Limb (tissue), 2 donors: ENCODE measurements around the gene HOXB6.
A peak's percentile ranks its signal among the peaks of the same experiment; 100 is the strongest.

Experiments
- DNase-seq, 2 donors: peaks; one replicate each; pipeline ENCODE4 v3.0.0-alpha.2; 2016; ENCODE audit errors: extremely low spot score in 2 of 2

The HOXB6 gene

DNA sequence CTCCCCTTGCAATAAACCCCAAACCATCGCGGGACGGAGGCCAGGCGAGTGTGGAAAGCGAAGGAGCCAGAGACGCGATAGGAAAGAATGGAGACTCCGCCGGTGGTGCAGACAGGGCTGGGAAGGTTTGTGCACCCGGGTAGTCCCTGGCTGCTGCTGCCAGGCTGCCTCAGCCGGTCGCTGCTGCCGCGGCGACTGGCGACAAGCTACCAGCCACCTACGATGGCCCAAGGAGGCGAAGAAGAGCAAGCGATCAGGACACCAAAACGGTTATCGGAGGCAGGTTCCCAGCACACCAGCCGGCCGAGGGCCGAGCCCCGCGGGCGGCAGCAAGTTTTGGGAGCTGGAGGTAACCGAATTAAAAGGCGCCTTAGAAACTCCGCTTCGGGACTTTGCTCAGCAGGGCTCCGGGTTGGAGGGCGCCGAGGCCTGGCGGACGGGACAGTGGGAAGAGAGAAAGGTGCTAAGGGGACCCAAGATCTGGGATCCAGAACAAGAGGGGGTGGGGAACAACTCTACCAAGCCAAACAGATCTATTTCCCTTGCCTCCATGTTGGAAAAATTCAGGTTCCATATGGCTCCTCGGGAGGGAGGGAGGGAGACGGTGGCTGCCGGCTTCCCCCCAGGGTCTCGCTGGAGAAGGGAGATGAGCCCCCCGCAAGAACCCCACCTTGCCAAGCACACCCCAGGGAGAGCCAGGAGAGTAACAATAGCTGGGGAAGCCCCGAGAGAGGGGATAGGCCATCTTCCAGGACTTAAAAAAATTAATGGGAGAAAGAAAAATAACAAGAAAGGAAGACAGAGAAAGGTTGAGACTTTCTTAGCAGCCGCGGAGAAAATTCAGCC lies 50.2 kb downstream of the HOXB6 start:
- peak in 1 of 2 donors; percentile 69 for DNase-seq

DNA sequence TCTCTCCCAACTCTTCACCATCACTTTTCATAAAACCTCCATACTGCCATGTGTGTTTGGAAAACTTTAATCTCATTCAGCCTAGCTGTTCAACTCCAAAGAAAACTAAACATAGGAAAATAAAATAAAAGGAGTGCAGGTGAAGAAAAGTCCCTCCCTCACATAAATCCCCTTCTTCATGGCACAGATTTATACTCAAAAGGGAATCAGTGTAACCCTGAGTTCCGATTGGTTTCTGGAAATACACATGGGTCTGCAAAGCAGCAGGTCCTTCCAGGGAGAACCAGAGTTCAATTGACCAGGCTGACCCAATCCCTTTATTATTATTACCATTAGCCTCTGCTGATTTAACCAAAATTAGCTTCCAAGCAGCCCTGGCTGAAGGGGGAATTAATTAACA lies 51.0 kb downstream of the HOXB6 start:
- DNase-seq, result no peak

DNA sequence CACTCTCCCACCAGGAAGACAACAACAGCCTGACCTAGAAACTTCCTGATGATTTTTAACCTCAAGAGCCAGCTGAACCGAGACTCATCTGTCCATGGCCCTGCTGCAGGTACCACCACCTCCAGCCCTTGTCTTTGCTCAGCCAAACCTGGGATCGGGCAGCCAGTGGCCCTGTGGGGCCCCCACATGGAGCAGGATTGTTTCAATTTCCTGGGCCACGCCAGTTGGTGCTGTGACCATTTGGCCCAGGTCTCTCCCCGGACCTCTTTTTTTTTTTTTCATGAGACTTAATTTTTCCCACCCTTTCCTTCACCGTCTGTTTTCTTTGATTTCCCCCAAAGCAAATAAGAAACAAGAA lies 51.6 kb downstream of the HOXB6 start:
- no peak for DNase-seq

DNA sequence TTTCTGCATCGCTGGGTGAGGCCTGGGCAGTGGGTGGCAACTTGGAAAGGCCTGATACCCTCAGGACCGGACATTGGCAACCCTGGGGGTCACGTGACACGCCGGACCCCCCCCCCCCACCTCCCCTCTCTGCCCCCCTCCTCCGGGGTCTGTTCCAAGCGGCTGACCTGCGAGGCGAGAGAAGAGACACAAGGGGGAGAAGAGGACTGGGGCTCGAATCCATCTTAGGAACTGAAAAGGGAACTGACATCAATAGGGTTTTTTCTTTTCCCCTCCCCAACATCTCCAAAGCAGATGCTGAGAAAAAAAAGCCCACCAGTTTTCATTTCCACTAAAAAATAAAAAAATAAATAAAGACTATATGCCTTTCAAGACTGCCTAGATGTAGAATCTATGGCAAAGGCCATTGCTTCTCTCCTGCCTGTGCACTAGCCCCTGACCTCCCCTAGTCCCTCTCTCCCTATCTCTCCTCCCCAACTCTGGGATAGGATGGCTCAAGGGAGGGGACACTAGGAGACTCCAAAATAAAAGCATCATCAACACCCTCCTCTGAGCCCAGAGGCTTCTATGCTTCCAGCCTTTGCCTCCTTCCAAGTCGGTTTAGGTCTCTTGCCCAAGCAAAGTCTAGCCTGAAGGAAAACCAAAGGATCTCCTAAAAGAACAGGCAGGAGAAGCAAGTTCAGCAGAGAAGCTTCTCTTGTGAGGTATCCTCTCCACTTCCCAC lies 52.2 kb downstream of the HOXB6 start:
- peak in 1 of 2 donors; percentile 76 for DNase-seq

DNA sequence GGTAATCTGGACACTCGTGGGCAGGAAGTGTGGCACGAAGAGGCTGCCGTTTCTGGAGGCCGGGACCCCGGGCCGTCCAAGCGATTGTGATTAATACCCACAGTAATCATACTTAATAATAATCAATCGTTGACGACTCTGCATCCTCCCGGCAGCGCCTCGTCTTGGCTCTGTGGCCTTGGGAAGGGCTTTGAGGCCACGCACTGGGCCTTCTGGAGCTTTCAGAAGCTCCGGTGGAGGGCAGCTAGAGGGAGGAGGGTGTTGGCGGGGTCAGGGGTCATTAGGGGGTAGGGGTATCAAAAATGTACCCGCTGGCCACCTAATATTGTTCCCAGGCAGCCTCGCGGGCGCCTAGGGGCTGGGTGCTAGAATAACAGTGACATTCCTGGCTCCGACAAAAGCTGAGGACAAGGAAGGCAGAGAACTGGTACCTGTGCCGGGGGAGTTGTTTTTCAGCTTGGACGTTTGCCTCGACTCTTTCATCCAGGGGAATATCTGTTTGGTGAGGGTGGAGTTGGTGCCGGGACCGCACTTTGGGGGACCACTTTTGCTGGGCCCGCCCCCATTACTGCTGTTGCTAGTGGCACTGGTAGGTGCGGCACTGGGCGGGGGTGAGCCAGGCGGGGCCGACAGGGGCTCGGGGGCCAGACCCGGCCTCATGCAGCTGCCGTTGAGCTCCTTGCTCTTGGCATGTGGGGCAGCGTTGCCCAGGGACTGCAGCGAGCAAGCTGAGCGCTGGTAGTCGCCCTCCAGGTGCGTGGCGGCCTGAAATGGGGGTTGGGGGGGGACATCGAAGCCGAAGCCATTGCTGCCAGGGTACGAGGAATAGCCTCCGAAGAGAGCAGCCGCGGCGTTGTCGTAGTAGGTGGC lies 53.0 kb downstream of the HOXB6 start:
- no peak for DNase-seq

DNA sequence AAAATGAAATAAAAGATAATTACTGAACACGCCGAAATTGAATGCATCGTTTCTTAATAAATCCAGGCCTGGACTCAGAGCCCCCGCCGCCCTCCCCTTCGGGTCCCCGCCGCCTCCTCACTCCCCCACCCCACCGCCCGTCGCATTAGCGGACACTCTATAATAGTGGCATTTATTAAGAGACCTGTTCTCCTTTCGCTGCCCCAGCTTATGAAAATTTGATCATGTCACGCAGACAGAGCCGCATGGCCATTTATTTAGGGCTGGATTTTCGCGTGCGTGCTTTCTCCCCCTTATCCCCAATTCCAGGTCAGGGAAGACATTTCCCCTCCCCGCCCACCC lies 53.6 kb downstream of the HOXB6 start:
- DNase-seq, result no peak

DNA sequence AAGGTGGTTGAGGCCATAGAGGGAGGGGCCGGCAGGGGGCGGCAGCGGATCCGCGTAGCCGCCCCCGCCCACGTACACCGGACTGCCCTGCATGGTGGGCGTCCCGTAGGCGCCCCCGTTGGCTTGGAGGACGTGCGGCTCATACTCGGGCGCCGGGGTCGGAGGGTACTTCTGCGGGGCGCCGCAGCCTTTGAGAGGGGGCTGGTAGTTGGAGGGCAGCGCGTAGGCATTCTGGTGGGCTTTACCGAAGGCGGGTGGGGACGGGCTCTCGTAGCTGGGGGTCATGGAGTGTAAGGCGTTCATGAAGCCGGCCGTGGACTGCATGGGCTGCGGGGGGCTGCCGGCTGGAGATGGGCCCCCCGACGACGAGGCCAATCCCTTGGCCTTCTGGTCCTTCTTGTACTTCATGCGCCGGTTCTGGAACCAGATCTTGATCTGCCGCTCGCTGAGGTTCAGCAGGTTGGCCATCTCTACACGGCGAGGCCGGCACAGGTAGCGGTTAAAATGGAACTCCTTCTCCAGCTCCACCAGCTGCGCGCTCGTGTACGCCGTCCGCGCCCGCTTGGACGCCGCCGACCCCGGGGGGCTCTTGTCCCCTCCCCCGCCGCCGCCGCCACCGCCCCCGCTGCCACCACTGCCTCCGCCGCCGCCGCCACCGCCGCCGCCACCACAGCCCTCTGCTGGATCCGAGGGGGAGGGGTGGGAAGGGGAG lies 54.1 kb downstream of the HOXB6 start:
- peak in 1 of 2 donors; percentile 72 for DNase-seq

DNA sequence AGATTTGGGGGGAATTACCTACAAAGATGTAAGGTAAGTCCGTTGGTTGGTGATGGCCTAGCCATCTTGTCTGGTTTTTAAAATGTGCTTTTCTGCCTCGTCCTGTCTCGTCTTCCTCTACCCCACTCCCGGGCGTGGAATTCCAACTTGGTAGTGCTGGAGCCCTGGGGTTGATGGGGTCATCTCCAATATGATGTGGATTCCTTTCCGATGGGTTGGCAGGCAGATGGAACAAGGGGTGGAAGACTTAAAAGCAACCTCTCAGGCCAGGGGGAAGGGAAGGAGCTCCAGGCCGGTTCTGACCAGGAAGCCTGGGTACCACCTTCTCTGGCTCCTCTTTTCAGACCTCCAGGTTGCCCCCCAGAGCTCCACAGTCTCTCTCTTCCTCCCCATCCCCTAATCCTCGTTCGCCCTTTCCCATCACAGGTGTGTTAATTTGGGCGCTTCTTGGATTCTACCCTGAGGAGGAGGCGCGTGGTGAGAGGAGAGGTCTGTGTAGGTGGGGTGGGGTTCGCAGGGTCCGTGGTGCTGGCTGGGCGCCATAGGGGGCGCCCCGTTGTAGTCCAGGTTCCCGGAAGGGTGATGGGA lies 54.8 kb downstream of the HOXB6 start:
- DNase-seq, result no peak

DNA sequence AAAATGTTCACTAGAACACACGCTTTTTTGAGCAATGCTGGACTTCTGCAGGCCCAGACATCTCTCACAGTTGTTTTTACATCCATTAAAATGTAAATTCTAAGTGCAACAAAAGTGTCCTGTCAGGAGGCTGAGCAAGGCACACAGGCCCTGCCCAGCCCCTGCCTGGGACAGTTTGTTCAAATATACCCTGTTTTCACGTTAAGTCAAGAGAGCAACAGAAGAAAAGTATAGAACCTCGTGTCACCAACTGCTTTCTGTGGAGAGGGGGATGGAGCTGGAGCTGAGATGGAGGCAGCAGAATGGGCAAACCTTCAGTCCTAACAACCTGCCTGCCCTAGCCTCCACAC lies 55.5 kb downstream of the HOXB6 start:
- DNase-seq, result peak in 1 of 2 donors; percentile 37

DNA sequence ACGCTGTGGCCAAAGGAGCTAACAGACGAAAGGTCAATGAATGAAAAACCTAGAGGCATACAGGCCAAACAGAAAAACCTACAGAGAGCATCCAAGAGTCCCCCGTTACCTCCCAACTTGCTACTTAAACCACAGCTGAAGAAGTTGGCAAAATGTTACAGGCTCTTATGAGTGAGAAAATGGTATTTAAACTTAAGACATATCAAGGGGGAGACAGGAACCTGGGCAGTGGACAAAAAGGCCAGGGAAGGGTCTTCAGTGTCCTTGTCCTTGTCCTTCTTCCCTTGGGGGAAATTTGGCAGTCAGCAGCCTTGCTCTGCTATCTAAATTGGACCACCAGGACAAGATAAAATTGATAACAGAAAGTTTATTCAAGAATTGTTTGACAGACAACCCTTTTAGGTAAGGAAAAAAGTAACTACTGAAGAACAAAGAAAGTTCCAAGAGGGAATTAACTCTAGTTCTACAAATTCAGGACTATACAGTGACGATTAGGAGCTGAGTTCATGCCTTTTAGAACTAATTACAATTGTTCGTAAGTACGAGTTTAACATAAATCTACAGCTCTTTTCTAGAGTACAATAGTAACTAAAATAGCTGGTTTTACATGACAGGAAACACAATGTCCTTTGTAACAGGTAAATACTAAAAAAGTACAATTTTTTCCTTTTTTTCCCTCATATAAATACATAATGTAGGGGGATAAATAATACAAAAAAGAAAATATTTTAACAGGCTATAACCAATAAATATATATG lies 56.1 kb downstream of the HOXB6 start:
- DNase-seq, result no peak

DNA sequence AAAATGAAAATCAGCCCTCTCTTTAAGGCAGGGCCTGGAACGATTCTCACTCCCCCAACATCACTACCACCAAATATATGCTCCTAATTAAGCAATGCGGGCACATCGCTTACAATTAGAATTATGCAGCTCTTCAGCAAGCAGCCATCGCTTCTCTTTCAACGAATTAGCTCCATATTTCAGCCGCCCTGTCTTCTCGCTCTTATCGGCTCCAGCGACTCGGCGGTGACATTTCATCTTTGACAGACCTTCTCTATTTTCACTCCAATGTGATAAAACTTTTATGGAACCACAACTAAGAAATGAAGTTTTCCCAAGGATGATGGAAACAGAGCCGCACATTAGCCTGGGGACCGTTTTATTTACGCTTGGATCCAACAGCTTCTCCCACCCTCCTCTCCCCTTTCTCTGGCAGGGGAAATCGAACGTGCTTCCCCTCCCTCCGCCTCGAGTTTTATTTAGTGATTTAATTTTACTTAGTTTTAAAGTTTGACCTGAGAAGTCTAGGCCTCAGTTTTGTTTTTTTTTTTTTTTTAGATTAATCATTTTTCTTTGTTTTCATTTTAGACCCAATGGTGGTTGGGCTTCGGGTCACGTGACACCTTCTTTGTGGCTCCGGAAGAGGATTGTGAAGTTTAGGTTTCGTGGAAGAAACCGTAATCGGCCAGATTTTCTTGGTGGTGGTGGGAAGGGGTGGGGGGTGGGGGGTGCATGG lies 56.8 kb downstream of the HOXB6 start:
- DNase-seq, result peak in 1 of 2 donors; percentile 66

DNA sequence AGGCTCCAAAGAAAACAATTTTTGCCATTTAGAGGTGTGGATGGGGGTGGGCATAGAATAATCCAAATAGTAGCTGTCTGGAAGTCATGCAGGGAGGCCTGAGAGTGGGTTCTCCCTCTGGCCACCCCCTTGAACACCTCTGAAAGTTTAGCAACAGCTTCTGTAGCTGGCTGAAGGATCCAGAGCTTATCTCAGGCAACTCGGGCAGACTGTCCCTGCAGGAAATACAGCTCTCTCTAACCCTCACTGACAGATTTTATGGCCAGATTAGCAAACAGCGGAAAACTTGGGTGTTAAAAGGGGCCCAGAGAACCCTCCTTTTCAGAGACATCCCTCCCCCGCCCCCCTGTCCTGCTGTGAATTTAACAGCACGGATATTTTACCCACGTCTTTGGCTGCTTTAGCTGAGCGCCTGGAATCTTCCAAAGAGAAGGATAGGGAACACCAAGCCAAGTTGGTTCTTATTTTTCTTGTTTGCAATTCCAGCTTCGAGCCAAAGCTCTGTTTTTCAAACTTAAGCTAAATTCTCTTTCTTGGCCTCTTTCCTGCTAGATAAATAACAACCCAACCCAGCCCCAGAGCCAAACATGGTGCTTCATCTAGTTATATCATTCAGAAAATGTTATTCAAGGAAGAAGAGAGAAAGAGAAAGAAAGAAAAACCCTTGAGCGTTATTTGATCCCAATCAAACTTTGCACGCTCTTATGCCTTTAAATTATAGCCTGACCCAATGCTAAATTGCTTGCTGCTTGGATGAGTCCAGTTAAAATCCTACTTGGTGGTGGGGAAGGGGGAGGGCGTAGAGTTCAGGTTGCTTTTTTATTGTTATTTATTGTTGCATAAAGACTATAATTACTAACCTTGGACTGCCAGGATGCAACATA lies 57.6 kb downstream of the HOXB6 start:
- peak; percentile 61 to 70 for DNase-seq

DNA sequence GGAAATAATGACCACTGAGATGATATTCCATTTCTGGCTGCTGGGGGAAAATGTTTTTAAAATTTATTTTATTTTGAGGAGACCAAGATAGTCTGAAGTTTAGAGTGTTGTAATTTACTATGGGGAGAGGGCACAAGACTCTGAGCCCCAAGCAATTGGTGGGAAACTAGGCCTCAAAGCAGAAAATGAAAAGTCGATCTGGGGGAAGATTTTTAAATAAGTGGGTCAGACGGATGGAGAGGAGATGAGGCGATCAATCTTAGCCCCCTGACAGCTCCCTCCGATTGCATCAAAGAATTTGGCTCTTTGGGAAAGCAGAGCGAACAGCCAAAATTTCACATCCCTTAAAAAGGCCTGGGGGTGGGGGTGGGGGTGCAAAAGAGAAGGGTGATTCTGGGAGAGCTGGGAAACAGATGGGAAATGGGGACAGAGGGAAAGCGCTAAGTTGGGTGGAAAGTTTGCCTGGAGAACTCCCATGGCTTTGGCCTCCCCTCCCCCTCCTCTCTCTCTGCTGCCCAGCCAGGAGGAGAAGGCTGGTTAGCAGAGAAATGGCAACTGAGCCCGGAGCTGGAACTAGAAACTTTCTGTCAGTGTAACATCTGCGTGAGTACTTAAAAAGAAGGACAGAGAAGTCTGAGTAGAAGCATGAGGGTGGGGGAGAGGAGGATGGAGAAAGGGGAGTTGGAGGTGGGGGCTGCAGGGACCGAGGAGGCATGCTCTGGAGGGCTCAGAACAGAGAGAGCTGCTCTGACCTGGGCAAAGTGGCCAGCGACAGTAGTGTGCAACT lies 58.5 kb downstream of the HOXB6 start:
- DNase-seq, result peak in 1 of 2 donors; percentile 72
